HFF-Myc (cell line): ENCODE measurements around the gene SPPL3.
A peak's percentile ranks its signal among the peaks of the same experiment; 100 is the strongest.
"Not testable (repeated sequence)": the region's sequence is repeated elsewhere in the genome, so short reads cannot be mapped to it uniquely, and the experiment has no call there.

Experiments used
- DNase-seq: peaks from one replicate; pipeline ENCODE4 v3.0.0-alpha.2; 2011; ENCODE audit warnings: low read depth; ENCODE audit errors: extremely low read depth
- H3K4me3 ChIP-seq: replicated peaks from 2 replicates; pipeline ENCODE4 v1.5.1; 2011; ENCODE audit warnings: low read depth, mild to moderate bottlenecking, control low read depth, low read length
- CTCF ChIP-seq: IDR thresholded peaks from 2 replicates; pipeline ENCODE4 v1.5.1; 2012; ENCODE audit warnings: mild to moderate bottlenecking, low read depth, low read length, control low read depth; ENCODE audit errors: missing control alignments

Gene SPPL3

DNA sequence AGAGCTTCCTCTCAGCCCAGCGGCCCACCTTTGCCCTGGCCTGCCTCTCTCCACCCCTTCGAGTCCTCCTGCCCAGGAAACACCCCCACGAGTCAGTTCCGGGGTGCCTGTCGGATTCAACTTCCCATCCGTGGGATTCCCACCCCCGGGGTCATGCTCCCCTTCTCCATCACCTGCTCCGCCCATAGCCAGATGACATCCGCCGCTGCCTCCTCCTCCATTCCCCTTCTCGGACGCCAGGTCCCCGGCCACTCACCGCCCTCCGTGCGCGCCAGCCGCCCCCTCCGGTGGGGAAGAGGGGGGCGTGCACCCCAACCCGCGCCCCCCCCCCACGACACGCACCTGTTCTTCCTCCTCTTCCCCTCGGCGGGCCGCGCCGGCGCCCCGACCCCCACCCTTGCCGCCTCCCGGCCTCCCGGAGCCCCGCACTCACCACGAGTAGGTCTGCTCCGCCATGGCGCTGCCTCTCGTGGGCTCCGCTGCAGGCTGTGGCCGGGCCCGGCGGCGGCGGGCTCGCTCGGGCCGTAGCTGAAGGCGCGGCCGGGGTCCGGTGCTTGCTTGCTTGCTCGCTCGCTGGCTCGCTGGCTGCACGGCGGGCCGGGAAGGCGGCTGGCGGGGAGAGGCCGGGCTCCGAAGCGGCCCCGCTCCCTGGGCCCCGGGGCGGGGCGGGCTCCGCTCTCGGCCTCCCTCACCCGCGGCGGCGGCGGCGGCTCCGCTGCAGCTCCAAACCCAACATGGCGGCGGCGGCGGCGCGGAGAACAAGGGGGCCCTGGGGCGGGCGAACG lies 554 bp downstream of the SPPL3 start:
- no peak for TF ChIP-seq CTCF
- peak overlapping the region; percentile 85 for H3K4me3 ChIP-seq
- DNase-seq: no peak

GRCh38 chr12:120902846-120903411 lies 1.2 kb downstream of the SPPL3 start:
- DNase-seq: no peak
- no peak for TF ChIP-seq CTCF
- H3K4me3 ChIP-seq: peak overlapping the region; percentile 85

DNA sequence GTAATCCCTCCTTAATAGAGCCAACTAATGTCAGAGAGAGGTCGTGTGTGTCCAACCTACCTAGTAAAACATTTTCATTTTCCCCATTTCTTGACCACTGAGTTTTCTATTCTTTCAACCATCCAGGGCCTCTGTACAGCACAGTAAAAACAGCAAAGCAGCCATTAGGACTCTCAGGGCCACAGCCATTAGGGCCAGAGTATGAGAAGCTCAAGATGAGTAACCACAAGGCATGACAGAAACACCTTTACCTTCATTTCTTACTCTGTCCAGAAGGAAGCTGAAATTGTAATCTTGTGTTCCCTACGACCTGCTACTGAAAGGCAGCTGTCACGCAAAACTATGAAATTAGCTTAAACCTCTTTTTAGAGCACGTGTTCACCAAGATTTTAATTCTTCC lies 2.3 kb downstream of the SPPL3 start:
- H3K4me3 ChIP-seq: no peak overlapping the region
- no peak for TF ChIP-seq CTCF
- no peak for DNase-seq

DNA sequence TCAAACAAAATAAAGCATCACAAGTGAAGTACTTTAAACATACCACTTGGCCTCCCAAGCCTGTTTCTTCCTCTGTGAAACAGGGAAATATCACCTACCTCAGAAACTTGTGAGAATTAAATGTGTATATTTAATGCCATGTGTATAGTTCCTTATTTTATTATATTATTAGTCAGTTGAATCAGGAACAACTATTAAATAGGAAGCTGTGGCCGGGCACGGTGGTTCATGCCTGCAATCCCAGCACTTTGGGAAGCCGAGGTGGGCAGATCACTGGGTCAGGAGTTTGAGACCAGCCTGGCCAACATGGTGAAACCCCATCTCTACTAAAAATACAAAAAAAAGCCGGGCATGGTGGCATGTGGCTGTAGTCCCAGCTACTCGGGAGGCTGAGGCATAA lies 3.1 kb downstream of the SPPL3 start:
- not testable (repeated sequence) for H3K4me3 ChIP-seq, DNase-seq

DNA sequence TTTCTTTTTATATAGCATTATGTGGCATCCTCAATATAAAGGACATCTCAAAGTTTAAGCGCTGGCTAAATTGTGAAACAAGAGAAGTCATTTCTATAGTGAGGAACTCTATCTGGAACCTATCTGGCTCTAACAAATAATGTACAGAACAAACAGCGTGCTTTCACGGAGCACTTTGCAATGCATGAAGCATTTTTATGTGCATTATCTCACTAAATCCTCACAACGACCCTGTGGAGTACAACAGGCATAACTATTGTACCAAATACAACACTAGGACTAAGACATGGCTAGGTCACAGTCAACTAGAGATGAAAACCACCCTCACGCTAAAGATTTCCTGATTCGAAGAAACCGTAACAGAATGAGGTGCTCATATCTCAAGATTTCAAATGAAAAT lies 8.6 kb downstream of the SPPL3 start:
- TF ChIP-seq CTCF: no peak
- DNase-seq: no peak
- H3K4me3 ChIP-seq: no peak overlapping the region

DNA sequence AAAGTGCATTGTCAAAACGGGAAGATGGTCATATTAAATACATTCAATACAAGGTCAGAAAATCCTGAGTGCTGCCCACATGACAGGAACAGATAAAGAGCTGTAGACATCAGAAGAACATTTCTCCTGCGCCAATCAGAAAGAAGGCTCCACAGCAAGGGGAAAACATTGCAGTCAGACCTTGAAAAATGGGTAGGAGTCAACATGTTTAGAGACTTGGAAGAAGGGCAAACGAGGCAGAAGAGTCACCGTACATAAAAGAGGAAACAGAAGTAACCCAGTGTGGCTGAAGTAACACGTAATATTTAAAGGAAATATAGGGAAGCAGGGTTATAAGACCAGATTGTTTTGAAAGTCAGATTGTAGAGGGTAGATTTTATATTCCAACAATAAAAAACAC lies 11.9 kb downstream of the SPPL3 start:
- H3K4me3 ChIP-seq: no peak overlapping the region
- TF ChIP-seq CTCF: no peak
- DNase-seq: no peak

GRCh38 chr12:120890963-120891362 lies 13.2 kb downstream of the SPPL3 start:
- DNase-seq: no peak

More at GRCh38 chr12:120890963-120891362, 13.2 kb downstream of the SPPL3 start:
- H3K4me3 ChIP-seq: no peak overlapping the region
- no peak for TF ChIP-seq CTCF
